Activated T-helper 1 cell treated with anti-CD3 and anti-CD28 coated beads, Interleukin-12 subunit alpha, Interleukin-12 subunit beta, Interleukin-2, Interleukin-4 antibody, amounts not matched to agents 30 ng/mL and 10 ng/mL and 1 ng/mL, durations not matched to agents 14 hours and 24 hours and 36 hours (primary cell): ENCODE data around the gene CLIC6. TPM values are rescaled to one million over a fixed set of nuclear protein-coding genes. Genes with fewer than 3 reads are reported as not detected.
"Not testable (repeated sequence)": the region's sequence is repeated elsewhere in the genome, so short reads cannot be mapped to it uniquely, and the experiment has no call there.

Source experiments
- DNase-seq: peaks from one replicate; pipeline ENCODE4 v3.0.0; 2021; ENCODE audit warnings: low spot score
- H3K27ac Mint-ChIP-seq: one replicate; pipeline ENCODE4 v1.8.0; 2021; ENCODE audit warnings: mild to moderate bottlenecking, mixed read lengths
- H3K27me3 Mint-ChIP-seq: one replicate; pipeline ENCODE4 v1.8.0; 2022; ENCODE audit warnings: mild to moderate bottlenecking, moderate library complexity, mixed read lengths; ENCODE audit not compliant: insufficient read depth
- H3K36me3 Mint-ChIP-seq: one replicate; pipeline ENCODE4 v1.8.0; 2021; ENCODE audit warnings: low read depth, mixed read lengths
- H3K4me1 Mint-ChIP-seq: one replicate; pipeline ENCODE4 v1.8.0; 2021; ENCODE audit warnings: low read depth, mixed read lengths
- H3K4me3 Mint-ChIP-seq: one replicate; pipeline ENCODE4 v1.8.0; 2021; ENCODE audit warnings: mild to moderate bottlenecking, moderate library complexity, mixed read lengths
- H3K9me3 Mint-ChIP-seq: one replicate; pipeline ENCODE4 v1.8.0; 2021; ENCODE audit warnings: mixed read lengths
- intact Hi-C: fragments of 100-400 bp; cut with micrococcal nuclease; formaldehyde crosslinking; loops from one replicate; pipeline ENCODE4 v1.15.1; 2024
- total RNA-seq: library from RNA; stranded (reverse); gene quantifications from 2 replicates; pipeline ENCODE4 v1.2.3, GENCODE V29; 2022

CLIC6 gene
- total RNA-seq, 1 donor from 2014 or later = not detected

DNA sequence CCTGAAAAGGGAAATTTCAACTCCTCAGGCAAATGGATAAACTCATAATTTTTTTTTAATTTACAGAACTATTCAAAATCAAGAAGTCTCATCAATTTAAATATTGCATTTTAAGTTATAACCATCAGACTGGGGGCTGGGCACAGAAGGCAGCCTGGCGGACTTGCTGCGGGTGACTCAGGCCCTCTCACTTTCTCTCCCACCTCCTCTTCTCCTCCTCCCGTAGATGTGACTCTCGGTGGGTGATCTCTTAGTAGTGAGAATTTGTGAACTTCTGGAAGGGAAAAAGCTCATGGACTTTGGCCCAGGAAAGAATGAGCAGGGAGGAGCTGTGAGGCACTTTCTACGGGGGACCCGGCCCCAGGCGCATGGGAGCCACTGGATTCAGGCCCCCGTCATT, 32.9 kb downstream of the CLIC6 start:
- Mint-ChIP-seq H3K9me3 (no peaks in the 10 kb centered on the region), H3K4me3 (no peak overlapping the region), H3K4me1 (peaks cover 7% of the 10 kb centered on the region), H3K27ac (no peak overlapping the region), H3K36me3 (no peaks in the 10 kb centered on the region), H3K27me3 (peaks cover 16% of the 10 kb centered on the region)
- intact Hi-C loops = no loop called here
- DNase-seq = no peak

DNA sequence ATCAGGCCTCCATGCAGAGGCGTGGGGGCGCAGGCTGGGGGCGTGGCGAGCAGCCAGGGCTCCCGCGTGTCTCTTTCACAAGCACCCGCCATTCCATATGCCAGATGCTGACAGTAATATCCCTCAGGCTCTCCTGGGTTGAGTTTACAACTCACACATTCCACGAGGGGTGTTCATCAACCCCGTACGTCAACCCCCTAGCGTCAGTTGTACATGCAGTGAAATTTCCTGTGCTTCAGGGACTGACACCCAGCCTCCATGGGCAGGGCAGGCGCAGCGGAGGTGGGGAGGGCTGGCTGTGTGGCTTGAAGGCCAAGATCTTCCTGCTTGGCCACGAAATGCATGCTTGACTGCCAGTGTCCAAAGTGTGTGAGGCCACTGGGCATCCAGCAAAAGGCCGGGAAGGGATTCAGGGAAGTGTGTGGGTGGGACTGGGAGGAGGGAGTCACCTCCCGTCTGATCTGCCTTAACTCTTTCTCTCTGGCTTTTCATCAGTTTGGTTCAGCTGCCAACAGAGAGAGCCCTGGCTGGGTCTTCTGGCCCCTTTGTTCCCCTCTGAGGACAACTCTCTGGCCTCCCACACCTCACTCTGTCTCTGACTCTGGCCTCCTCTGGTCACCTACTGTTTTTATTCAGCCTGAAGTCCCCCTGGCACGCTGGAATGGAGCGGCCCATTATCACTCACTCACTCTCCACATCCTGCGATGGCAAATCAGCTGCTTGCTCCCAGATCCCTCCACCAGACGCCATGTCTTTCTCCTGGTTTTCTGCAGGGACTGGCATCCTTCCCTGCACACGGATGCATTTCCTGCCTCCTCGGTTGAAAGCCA, 33.8 kb downstream of the CLIC6 start:
- DNase-seq = no peak
- Mint-ChIP-seq H3K27ac (no peak overlapping the region), H3K4me3 (no peak overlapping the region), H3K9me3 (no peaks in the 10 kb centered on the region), H3K27me3 (peaks cover 16% of the 10 kb centered on the region), H3K36me3 (no peaks in the 10 kb centered on the region), H3K4me1 (peaks cover 15% of the 10 kb centered on the region)
- intact Hi-C loops = no loop called here

DNA sequence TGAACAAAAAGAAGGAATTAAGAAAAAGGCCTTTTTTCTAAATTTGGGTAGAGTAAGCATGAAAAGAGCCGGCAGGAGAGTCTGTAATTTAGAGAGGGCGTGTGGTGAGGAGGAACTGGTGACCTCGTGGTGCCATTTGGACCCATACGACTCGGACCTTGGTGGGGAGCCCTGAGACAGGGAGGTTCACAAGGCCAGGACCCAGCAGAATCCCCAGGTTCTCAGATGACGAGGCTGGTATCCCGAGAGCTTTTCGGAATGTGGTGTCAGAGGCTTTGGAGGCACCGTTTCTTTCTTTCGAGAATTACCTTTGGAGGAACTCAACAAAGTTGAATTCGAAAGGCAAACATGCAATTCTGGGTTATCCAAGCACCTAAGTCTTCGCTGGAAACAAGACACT, 34.8 kb downstream of the CLIC6 start:
- Mint-ChIP-seq H3K4me1 (peaks cover 24% of the 10 kb centered on the region), H3K9me3 (no peaks in the 10 kb centered on the region), H3K36me3 (no peaks in the 10 kb centered on the region), H3K4me3 (no peak overlapping the region), H3K27ac (no peak overlapping the region), H3K27me3 (peaks cover 16% of the 10 kb centered on the region)
- DNase-seq = no peak
- intact Hi-C loops = no loop called here

DNA sequence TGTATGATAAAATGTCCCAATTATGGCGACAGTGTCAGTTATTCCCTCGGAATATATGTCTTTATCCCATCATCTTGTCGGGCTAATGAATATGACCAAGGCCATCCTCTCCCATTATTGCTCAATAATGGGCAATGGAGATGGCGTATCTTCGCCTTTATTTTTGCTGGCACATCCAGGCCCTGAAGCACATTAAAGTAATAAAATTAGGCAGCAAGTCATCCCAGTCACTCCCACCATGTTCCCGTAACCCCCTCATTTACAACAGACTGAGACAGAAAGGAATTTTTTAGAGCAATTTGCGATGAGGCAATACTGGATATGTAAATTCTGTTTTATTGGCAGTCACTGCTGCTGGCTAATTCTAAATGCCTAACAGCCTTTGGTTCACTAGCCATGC, 35.3 kb downstream of the CLIC6 start:
- Mint-ChIP-seq H3K27ac (no peak overlapping the region), H3K9me3 (no peaks in the 10 kb centered on the region), H3K36me3 (no peaks in the 10 kb centered on the region), H3K4me3 (no peak overlapping the region), H3K4me1 (peaks cover 24% of the 10 kb centered on the region), H3K27me3 (peaks cover 16% of the 10 kb centered on the region)
- no peak for DNase-seq
- intact Hi-C loops = no loop called here

DNA sequence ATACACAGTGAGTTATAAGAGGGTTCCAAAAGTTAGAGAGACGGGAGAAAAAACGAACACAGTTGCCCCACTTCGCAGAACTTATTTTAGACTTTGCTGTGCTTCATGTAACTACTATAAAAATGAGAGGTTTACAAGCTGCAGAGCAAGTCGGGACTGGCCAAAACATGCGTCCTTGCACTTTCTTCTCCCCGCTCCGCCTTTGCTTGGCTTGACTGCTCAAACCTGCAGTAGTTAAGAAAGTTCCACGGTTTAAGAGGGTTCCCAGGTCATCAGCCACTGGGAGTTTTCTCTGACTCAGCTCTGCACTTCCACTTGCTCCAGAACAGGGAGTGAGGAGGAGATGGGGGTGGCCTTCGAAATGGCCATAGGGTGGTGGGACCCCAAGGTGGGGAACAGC, 36.2 kb downstream of the CLIC6 start:
- peaks cover 24% of the 10 kb centered on the region for H3K4me1 Mint-ChIP-seq
- intact Hi-C loops = loop anchor here (5.0 kb wide), 3 partner anchors 102 to 282 kb away; no protein-coding TSS in a partner anchor
- peaks cover 16% of the 10 kb centered on the region for H3K27me3 Mint-ChIP-seq
- H3K9me3 Mint-ChIP-seq = no peaks in the 10 kb centered on the region
- no peaks in the 10 kb centered on the region for H3K36me3 Mint-ChIP-seq
- DNase-seq = no peak
- no peak overlapping the region for H3K4me3 Mint-ChIP-seq
- H3K27ac Mint-ChIP-seq = no peak overlapping the region

DNA sequence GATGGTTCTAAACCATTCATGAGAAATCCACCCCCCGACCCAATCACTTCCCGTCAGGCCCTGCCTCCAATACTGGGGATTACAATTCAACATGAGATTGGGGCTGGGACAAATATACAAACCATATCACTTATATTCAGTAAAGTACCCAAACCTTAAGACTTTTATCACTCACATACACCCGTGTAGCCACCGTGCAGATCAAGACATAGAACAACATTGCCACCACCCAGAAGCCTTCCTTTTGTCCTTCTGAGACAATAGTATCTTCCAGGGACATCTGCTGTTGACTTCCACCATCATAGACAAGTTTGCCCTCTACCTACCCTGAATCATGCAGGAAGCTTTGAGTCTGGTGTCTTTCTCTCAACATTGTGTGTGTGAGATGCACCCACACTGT, 37.5 kb downstream of the CLIC6 start:
- H3K4me1 Mint-ChIP-seq = peaks cover 24% of the 10 kb centered on the region
- no peak overlapping the region for H3K4me3 Mint-ChIP-seq
- no peak overlapping the region for H3K27ac Mint-ChIP-seq
- no peak for DNase-seq
- no peaks in the 10 kb centered on the region for H3K9me3 Mint-ChIP-seq
- peaks cover 16% of the 10 kb centered on the region for H3K27me3 Mint-ChIP-seq
- H3K36me3 Mint-ChIP-seq = no peaks in the 10 kb centered on the region
- intact Hi-C loops = loop anchor here (5.0 kb wide), 3 partner anchors 101 to 281 kb away; no protein-coding TSS in a partner anchor

DNA sequence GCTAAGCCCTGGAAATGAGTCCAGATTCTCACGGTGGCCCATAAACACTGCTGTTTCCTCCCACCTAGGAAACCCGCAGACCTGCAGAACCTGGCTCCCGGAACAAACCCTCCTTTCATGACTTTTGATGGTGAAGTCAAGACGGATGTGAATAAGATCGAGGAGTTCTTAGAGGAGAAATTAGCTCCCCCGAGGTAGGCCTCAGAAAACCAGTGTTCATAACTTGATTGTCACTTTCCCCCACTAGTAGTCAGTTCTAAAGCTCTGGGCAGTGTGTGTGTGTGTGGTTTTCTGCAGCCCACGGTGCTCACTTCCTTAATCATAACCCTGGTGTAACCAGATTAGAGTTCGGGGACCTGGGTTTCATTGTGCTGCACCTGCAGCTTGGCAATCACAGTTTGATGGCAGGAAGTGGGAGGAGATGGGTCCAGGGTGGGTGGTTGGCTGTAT, 39.1 kb downstream of the CLIC6 start:
- Mint-ChIP-seq H3K27me3 (peaks cover 16% of the 10 kb centered on the region), H3K4me3 (peak overlapping the region; percentile 48), H3K27ac (no peak overlapping the region), H3K4me1 (peaks cover 24% of the 10 kb centered on the region), H3K36me3 (no peaks in the 10 kb centered on the region), H3K9me3 (no peaks in the 10 kb centered on the region)
- intact Hi-C loops = loop anchor here (2.0 to 5.0 kb wide), 5 partner anchors 99 to 341 kb away; partner anchors contain the start of gene RUNX1
- DNase-seq = peak; percentile 28

DNA sequence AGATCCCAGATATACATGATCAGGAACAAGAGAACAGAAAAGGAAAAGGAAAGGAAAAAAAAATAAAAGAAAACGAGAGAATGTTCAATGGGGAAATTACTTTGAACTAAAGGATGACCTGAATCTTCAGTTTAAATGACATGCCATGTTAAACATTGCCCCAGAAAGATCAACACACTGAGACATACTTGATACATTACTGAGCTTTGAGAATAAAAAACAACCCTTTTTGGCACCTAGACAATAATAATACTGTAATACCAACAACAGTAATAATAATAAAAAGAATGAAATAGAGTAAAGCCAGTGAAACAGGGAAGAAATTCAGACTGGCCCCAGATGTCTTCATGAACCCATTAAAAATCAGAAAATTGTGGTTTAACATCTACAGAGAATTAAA, 44.8 kb downstream of the CLIC6 start:
- intact Hi-C loops = no loop called here
- Mint-ChIP-seq H3K27ac (no peak overlapping the region), H3K27me3 (peaks cover 18% of the 10 kb centered on the region), H3K36me3 (no peaks in the 10 kb centered on the region), H3K4me1 (peaks cover 25% of the 10 kb centered on the region), H3K9me3 (no peaks in the 10 kb centered on the region), H3K4me3 (no peak overlapping the region)
- no peak for DNase-seq

DNA sequence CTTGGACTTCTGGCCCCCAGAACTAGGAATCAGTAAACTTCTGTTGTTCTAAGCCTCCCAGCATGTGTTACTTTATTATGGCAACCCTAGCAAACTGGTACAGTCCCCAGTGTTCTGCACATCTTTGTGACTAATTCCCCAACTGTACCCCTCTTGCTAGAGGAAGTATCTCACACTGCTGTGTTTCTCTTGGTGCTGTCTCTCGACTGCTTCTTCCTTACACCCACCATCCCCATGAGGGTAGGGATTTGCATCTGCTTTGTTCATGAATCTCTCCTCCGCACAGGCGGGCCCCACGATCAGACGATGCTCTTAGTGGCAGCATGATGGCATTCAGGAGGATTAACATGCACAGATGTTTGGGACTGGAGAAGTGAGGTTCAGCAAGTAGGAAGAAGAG, 46.7 kb downstream of the CLIC6 start:
- Mint-ChIP-seq H3K4me1 (peaks cover 25% of the 10 kb centered on the region), H3K9me3 (no peaks in the 10 kb centered on the region), H3K4me3 (no peak overlapping the region), H3K27me3 (peaks cover 24% of the 10 kb centered on the region), H3K27ac (peak overlapping the region; percentile 27), H3K36me3 (no peaks in the 10 kb centered on the region)
- intact Hi-C loops = no loop called here
- DNase-seq = no peak

DNA sequence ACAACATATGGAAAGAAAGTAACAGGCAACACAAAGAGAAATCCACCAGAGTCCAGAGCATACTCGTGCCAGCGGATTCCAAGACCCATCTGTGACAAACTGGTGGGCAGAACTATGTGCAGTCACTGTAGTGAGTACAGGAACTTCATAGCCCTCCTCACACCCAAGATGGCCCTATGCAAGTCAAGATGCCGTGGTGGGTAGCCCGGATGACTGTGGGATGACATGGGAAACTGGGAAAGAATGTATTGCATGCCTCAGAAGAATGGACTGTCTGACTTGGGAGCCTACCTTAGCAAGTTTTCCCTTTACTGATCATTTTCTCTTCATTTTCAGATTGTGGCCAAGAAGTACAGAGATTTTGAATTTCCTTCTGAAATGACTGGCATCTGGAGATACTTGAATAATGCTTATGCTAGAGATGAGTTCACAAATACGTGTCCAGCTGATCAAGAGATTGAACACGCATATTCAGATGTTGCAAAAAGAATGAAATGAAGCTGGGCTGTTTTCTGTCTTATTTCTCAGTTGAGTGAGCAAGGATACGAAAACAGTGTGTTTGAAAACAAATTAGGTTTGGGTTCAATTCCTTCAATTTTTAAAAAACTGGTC, 47.3 kb downstream of the CLIC6 start:
- Mint-ChIP-seq H3K27me3 (peaks cover 21% of the 10 kb centered on the region), H3K4me1 (peaks cover 25% of the 10 kb centered on the region), H3K9me3 (no peaks in the 10 kb centered on the region), H3K27ac (peak overlapping the region; percentile 27), H3K4me3 (no peak overlapping the region), H3K36me3 (no peaks in the 10 kb centered on the region)
- DNase-seq = no peak
- intact Hi-C loops = no loop called here

DNA sequence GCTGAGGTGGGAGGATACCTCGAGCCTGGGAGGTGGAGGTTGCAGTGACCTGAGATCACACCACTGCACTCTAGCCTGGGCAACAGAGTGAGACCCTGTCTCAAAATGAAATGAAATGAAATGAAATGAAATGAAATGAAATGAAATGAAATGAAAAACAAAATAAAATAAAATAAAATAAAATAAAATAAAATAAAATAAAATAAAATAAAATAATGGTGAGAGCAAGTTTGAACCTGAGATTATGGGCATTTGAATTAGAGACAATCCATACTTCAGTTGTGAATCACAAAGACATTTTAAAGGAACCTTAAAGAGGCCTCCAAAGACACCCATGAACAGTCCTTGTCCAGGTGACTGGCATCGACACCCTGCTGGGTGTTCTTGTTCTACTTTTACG, 49.7 kb downstream of the CLIC6 start:
- H3K4me3 Mint-ChIP-seq, H3K36me3 Mint-ChIP-seq, H3K27ac Mint-ChIP-seq, DNase-seq, H3K9me3 Mint-ChIP-seq, intact Hi-C loops: not testable (repeated sequence)
- Mint-ChIP-seq H3K4me1 (peaks cover 25% of the 10 kb centered on the region), H3K27me3 (peaks cover 13% of the 10 kb centered on the region)

DNA sequence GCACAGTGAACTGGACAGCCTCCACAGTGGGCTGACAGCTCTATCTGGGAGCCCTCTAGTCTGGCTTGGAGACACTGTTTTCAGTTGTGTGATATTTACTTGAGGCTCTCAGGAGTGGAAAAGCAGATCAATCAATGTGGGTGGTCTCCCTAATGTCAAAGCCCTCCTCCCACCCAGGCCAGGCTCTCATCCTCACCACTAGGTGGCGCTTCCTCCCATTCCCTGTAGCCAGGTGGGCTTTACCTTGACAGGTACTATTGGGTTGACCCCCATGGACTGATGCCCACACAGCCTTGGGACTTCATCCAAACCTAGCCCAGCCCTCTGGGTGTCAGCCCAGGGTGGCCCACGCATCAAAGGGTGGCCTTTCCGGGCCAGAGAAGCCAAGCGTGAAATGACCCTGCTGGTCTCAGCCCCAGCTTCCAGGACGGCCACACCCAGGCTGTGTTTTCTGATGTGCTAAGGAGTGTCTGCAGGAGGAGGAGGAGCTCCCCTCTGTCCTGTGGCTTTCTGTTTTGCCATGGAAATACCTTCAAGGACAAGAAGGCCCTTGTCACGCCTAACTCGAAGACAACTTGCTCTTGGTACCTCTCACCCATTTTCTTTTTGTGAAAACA, 54.0 kb downstream of the CLIC6 start:
- H3K27ac Mint-ChIP-seq = no peak overlapping the region
- H3K36me3 Mint-ChIP-seq = no peaks in the 10 kb centered on the region
- H3K4me3 Mint-ChIP-seq = no peak overlapping the region
- H3K4me1 Mint-ChIP-seq = peaks cover 13% of the 10 kb centered on the region
- H3K27me3 Mint-ChIP-seq = peaks cover 15% of the 10 kb centered on the region
- DNase-seq = no peak
- no peaks in the 10 kb centered on the region for H3K9me3 Mint-ChIP-seq
- intact Hi-C loops = no loop called here
